ENCODE results near the gene FRAS1.

DNA sequence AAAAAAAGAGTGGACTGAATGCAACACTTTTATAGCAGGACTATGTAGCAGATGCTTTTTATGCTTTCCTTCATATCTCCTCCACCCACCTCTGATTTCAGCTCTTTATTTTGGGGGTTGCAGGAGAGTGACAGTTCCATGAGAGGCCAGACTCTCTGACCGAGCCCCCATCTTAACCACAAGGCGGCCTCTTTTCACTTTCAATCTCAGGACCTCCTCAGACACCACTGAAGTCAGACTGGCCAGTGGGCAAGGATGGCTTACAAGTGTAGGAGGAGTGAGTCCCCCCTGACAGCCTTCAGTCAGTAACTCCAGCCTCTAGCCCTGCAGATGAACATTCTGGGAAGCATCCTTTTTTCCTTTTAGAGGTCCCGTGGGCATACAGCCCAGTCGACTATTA, 140.8 kb downstream of the FRAS1 start:
- TF ChIP-seq CTCF (IDR thresholded peaks at IDR 0.05; ENCODE audit: insufficient read depth, low read depth, low read length), result no peak
- no peak for TF ChIP-seq EZH2 (IDR thresholded peaks at IDR 0.05; ENCODE audit: insufficient read depth, low read length)
